Suppressor macrophage treated with lipopolysaccharide for 1 hour (primary cell): ENCODE data around the gene TRIM49B.
"Not testable (repeated sequence)": the region's sequence is repeated elsewhere in the genome, so short reads cannot be mapped to it uniquely, and the experiment has no call there.

Experiments used
- DNase-seq, 3 donors: peaks; one replicate each; pipeline ENCODE4 v3.0.0-alpha.2; 2020 to 2022

The TRIM49B gene, protein sequence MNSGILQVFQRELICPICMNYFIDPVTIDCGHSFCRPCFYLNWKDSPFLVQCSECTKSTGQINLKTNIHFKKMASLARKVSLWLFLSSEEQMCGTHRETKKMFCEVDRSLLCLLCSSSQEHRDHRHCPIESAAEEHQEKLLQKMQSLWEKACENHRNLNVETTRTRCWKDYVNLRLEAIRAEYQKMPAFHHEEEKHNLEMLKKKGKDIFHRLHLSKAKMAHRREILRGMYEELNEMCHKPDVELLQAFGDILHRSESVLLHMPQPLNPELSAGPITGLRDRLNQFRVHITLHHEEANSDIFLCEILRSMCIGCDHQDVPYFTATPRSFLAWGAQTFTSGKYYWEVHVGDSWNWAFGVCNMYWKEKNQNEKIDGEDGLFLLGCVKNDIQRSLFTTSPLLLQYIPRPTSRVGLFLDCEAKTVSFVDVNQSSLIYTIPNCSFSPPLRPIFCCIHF

DNA sequence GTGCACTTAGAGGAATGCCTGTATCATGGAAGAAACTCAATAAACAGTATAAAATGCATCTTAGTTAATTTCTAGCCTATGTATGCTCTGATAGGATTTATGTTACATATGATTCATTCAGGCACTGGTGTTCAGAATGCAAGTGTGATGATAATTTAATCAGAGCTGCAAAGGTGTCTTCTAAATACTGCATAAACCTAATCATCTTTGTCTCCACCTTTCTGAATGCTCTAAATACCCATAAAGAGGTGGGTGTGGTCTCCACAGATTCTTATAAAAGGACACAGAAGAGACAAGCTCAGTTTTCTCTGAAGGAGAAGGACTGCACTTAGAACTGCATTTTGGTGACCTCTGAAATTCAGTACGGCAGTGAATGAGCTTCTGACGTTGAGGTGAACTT, at the start of gene TRIM49B:
Gene TRIM49B (plus strand): TSS at position 301 of the 400 bp plus-strand sequence. CDS start 2,777 bp downstream, outside the sequence.
- DNase-seq: not testable (repeated sequence)

GRCh38 chr11:48983785-48984184, 44.8 kb upstream of the TRIM49B start, which contains the start of gene TRIM51G:
TRIM51G (minus strand) TSS chr11:48983885; CDS start chr11:48981695, 2,190 bp downstream.
- DNase-seq: not testable (repeated sequence)

DNA sequence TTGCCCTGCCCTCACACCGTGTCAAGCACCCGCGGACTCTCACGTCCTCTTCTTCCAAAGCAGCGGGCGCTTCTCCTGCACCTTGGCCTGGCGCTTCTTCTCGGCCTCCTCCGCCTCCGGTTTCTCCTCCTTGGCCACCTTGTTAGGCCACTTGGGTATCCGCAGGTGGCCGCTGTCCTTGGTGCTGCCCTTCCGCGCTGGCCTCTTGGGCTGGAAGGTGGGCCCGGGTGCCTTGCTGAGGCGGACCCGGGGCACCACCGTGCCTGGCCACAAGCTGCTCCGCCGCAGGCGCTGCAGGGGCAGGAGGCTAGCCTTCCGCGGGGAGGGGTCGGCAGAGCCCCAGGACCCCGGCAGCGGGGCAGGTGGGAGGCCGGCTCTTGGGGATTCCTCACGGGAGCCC, 19.6 kb downstream of the TRIM49B start:
- not testable (repeated sequence) for DNase-seq

DNA sequence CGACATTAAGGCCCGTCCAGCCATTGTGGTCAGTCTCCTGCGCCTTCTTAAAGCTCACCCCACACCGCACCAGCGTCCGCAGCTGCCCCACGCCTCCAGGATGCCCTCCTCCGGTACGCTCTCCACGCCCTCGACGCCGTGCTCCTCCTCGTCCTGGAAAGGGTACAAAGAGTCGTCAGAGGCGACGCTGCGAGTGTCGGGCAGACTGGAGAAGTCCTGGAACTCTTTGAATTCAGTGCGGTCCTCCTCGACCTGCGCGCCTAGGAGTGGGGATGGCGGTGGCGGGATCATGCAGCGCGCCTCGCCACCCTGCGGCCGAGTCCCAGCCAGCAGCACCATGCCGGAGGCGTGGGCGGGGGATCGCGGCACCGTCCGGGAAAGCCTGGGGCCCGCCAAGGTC, 21.2 kb downstream of the TRIM49B start:
- DNase-seq: not testable (repeated sequence)

- DNase-seq: not testable (repeated sequence)
These were observed 30.4 kb downstream of the TRIM49B start, which contains the start of gene TRIM64C for GRCh38 chr11:49059012-49059411. TRIM64C (minus strand) TSS chr11:49059112; CDS start chr11:49059112, 0 bp downstream.

DNA sequence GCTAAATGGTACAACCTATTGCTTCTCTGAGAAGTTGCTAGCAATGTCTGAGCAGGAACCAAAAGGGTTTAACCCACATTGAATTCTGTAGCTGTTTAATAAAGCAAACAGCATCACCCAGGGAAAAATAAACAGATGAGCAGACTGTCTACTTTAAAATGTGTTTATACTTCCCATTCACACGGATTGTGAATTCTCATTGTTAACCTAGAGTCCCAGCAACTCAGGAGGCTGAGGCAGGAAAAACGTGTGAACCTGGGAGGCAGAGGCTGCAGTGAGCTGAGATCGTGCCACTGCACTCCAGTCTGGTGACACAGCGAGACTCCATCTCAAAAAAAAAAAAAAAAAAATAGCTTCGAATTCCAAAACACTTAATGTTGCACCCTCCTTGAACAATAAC, 41.3 kb downstream of the TRIM49B start:
- DNase-seq: not testable (repeated sequence)
